A549 (cell line): ENCODE data around the gene EFCAB5.

Source experiments
- CBX2 ChIP-seq: fragments of 200-600 bp; sonication (generic); IDR thresholded peaks from 2 replicates; pipeline ENCODE4 v1.6.1; 2016; ENCODE audit warnings: low read depth, mild to moderate bottlenecking, borderline replicate concordance
- CTCF ChIP-seq: fragments of >200 bp; sonication (Bioruptor Twin); formaldehyde crosslinking; IDR thresholded peaks from 3 replicates; pipeline ENCODE4 v1.5.1; 2016
- HDAC2 ChIP-seq: fragments of 200-600 bp; sonication (generic); IDR thresholded peaks from 2 replicates; pipeline ENCODE4 v1.6.1; 2016
- JUN ChIP-seq, 2 experiments: fragments of >200 bp; sonication (Bioruptor Twin); formaldehyde crosslinking; IDR thresholded peaks; 2 replicates in 1 of 2; 3 replicates in 1 of 2; pipeline ENCODE4 v1.6.1; 2016 to 2017
- MYC ChIP-seq: IDR thresholded peaks from 2 replicates; pipeline ENCODE4 v1.6.1; 2012; ENCODE audit warnings: mild to moderate bottlenecking, inconsistent platforms, low read length, improper control_type of control experiment, borderline replicate concordance
- POLR2A ChIP-seq: IDR thresholded peaks from 2 replicates; pipeline ENCODE4 v1.6.1; 2012; ENCODE audit warnings: mild to moderate bottlenecking, low read length
- RAD21 ChIP-seq, 2 experiments: fragments of >200 bp in 1 of 2; sonication (Bioruptor Twin) in 1 of 2; formaldehyde crosslinking in 1 of 2; IDR thresholded peaks in 1 of 2; conservative IDR thresholded peaks in 1 of 2; 2 replicates in 1 of 2; 3 replicates in 1 of 2; pipeline ENCODE4 v1.6.1; 2012 to 2018; ENCODE audit warnings: inconsistent platforms in 1 of 2
- RFX5 ChIP-seq: fragments of 450-650 bp; IDR thresholded peaks from 2 replicates; pipeline ENCODE4 v1.7.1; 2014; ENCODE audit warnings: antibody characterized with exemption, mild to moderate bottlenecking, moderate library complexity
- USF2 ChIP-seq: fragments of 450-650 bp; IDR thresholded peaks from 2 replicates; pipeline ENCODE4 v1.6.1; 2014; ENCODE audit warnings: antibody characterized with exemption
- ZFP36 ChIP-seq: fragments of 450-650 bp; IDR thresholded peaks from 2 replicates; pipeline ENCODE4 v1.6.1; 2014; ENCODE audit warnings: borderline replicate concordance; ENCODE audit not compliant: partially characterized antibody
- TF ChIP-seq, protein P1 (sequence below): fragments of 200-600 bp; sonication (generic); IDR thresholded peaks from 2 replicates; pipeline ENCODE4 v1.6.1; 2016; ENCODE audit warnings: antibody characterized with exemption, mild to moderate bottlenecking, moderate library complexity

GRCh38 chr17:29918016-29918415 is 23.4 kb upstream of the EFCAB5 start:
- TF ChIP-seq POLR2A (no peak), ZFP36 (no peak), CTCF (no peak), MYC (no peak), HDAC2 (no peak), JUN (IDR thresholded peaks at IDR 0.05) (no peak), CBX2 (no peak), USF2 (no peak), RAD21 (conservative IDR thresholded peaks at IDR 0.05 in 1 of 2, IDR thresholded peaks at IDR 0.05 in 1 of 2) (no peak), RFX5 (no peak)
- TF ChIP-seq, protein P1, sequence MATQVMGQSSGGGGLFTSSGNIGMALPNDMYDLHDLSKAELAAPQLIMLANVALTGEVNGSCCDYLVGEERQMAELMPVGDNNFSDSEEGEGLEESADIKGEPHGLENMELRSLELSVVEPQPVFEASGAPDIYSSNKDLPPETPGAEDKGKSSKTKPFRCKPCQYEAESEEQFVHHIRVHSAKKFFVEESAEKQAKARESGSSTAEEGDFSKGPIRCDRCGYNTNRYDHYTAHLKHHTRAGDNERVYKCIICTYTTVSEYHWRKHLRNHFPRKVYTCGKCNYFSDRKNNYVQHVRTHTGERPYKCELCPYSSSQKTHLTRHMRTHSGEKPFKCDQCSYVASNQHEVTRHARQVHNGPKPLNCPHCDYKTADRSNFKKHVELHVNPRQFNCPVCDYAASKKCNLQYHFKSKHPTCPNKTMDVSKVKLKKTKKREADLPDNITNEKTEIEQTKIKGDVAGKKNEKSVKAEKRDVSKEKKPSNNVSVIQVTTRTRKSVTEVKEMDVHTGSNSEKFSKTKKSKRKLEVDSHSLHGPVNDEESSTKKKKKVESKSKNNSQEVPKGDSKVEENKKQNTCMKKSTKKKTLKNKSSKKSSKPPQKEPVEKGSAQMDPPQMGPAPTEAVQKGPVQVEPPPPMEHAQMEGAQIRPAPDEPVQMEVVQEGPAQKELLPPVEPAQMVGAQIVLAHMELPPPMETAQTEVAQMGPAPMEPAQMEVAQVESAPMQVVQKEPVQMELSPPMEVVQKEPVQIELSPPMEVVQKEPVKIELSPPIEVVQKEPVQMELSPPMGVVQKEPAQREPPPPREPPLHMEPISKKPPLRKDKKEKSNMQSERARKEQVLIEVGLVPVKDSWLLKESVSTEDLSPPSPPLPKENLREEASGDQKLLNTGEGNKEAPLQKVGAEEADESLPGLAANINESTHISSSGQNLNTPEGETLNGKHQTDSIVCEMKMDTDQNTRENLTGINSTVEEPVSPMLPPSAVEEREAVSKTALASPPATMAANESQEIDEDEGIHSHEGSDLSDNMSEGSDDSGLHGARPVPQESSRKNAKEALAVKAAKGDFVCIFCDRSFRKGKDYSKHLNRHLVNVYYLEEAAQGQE: no peak
